Activated T-helper 1 cell treated with anti-CD3 and anti-CD28 coated beads, Interleukin-12 subunit alpha, Interleukin-12 subunit beta, Interleukin-2, Interleukin-4 antibody, amounts not matched to agents 30 ng/mL and 10 ng/mL and 1 ng/mL, durations not matched to agents 14 hours and 24 hours and 36 hours (primary cell): ENCODE results near the gene PSMB7. TPM values are rescaled to one million over a fixed set of nuclear protein-coding genes. Genes with fewer than 3 reads are reported as not detected.

ENCODE experiments used
- DNase-seq: peaks from one replicate; pipeline ENCODE4 v3.0.0; 2021; ENCODE audit warnings: low spot score
- H3K27ac Mint-ChIP-seq: one replicate; pipeline ENCODE4 v1.8.0; 2021; ENCODE audit warnings: mild to moderate bottlenecking, mixed read lengths
- H3K27me3 Mint-ChIP-seq: one replicate; pipeline ENCODE4 v1.8.0; 2022; ENCODE audit warnings: mild to moderate bottlenecking, moderate library complexity, mixed read lengths; ENCODE audit not compliant: insufficient read depth
- H3K36me3 Mint-ChIP-seq: one replicate; pipeline ENCODE4 v1.8.0; 2021; ENCODE audit warnings: low read depth, mixed read lengths
- H3K4me1 Mint-ChIP-seq: one replicate; pipeline ENCODE4 v1.8.0; 2021; ENCODE audit warnings: low read depth, mixed read lengths
- H3K4me3 Mint-ChIP-seq: one replicate; pipeline ENCODE4 v1.8.0; 2021; ENCODE audit warnings: mild to moderate bottlenecking, moderate library complexity, mixed read lengths
- H3K9me3 Mint-ChIP-seq: one replicate; pipeline ENCODE4 v1.8.0; 2021; ENCODE audit warnings: mixed read lengths
- intact Hi-C: fragments of 100-400 bp; cut with micrococcal nuclease; formaldehyde crosslinking; loops from one replicate; pipeline ENCODE4 v1.15.1; 2024
- total RNA-seq: library from RNA; stranded (reverse); gene quantifications from 2 replicates; pipeline ENCODE4 v1.2.3, GENCODE V29; 2022

The PSMB7 gene
- total RNA-seq, 1 donor from 2014 or later: 206 TPM

- Mint-ChIP-seq H3K4me1 (no peaks in the 10 kb centered on the region), H3K4me3 (no peak overlapping the region), H3K9me3 (no peaks in the 10 kb centered on the region), H3K27ac (no peak overlapping the region), H3K36me3 (no peaks in the 10 kb centered on the region), H3K27me3 (no peaks in the 10 kb centered on the region)
- no peak for DNase-seq
- intact Hi-C loops: no loop called here
These were observed 80.5 kb downstream of the PSMB7 start for GRCh38 chr9:124334568-124335319.

- Mint-ChIP-seq H3K36me3 (no peaks in the 10 kb centered on the region), H3K27ac (no peak overlapping the region), H3K9me3 (no peaks in the 10 kb centered on the region), H3K4me3 (no peak overlapping the region), H3K27me3 (no peaks in the 10 kb centered on the region), H3K4me1 (no peaks in the 10 kb centered on the region)
- DNase-seq: no peak
- intact Hi-C loops: no loop called here
These were observed 82.1 kb downstream of the PSMB7 start for GRCh38 chr9:124333203-124333579.

- no peak for DNase-seq
- H3K4me3 Mint-ChIP-seq: no peak overlapping the region
- no peaks in the 10 kb centered on the region for H3K4me1 Mint-ChIP-seq
- intact Hi-C loops: no loop called here
- no peaks in the 10 kb centered on the region for H3K27me3 Mint-ChIP-seq
- no peak overlapping the region for H3K27ac Mint-ChIP-seq
- H3K36me3 Mint-ChIP-seq: no peaks in the 10 kb centered on the region
- H3K9me3 Mint-ChIP-seq: no peaks in the 10 kb centered on the region
These were observed 82.7 kb downstream of the PSMB7 start for GRCh38 chr9:124332361-124333202.

GRCh38 chr9:124331580-124331979 is 83.7 kb downstream of the PSMB7 start:
- Mint-ChIP-seq H3K4me1 (no peaks in the 10 kb centered on the region), H3K4me3 (no peak overlapping the region), H3K9me3 (no peaks in the 10 kb centered on the region), H3K27ac (no peak overlapping the region), H3K27me3 (no peaks in the 10 kb centered on the region), H3K36me3 (no peaks in the 10 kb centered on the region)
- intact Hi-C loops: no loop called here
- no peak for DNase-seq

- no peaks in the 10 kb centered on the region for H3K9me3 Mint-ChIP-seq
- intact Hi-C loops: no loop called here
- no peaks in the 10 kb centered on the region for H3K36me3 Mint-ChIP-seq
- DNase-seq: no peak
- no peak overlapping the region for H3K4me3 Mint-ChIP-seq
- no peaks in the 10 kb centered on the region for H3K27me3 Mint-ChIP-seq
- H3K4me1 Mint-ChIP-seq: no peaks in the 10 kb centered on the region
- H3K27ac Mint-ChIP-seq: no peak overlapping the region
These were observed 85.1 kb downstream of the PSMB7 start for GRCh38 chr9:124330011-124330697.

- no peaks in the 10 kb centered on the region for H3K27me3 Mint-ChIP-seq
- no peaks in the 10 kb centered on the region for H3K9me3 Mint-ChIP-seq
- intact Hi-C loops: no loop called here
- no peak overlapping the region for H3K4me3 Mint-ChIP-seq
- no peak overlapping the region for H3K27ac Mint-ChIP-seq
- H3K4me1 Mint-ChIP-seq: no peaks in the 10 kb centered on the region
- H3K36me3 Mint-ChIP-seq: no peaks in the 10 kb centered on the region
- DNase-seq: no peak
These were observed 85.9 kb downstream of the PSMB7 start for GRCh38 chr9:124329206-124329792.

- intact Hi-C loops: no loop called here
These were observed 87.0 kb downstream of the PSMB7 start for GRCh38 chr9:124328285-124328684.

GRCh38 chr9:124327491-124327890 is 87.8 kb downstream of the PSMB7 start:
- Mint-ChIP-seq H3K27me3 (no peaks in the 10 kb centered on the region), H3K4me3 (no peak overlapping the region), H3K9me3 (no peaks in the 10 kb centered on the region), H3K36me3 (no peaks in the 10 kb centered on the region), H3K27ac (no peak overlapping the region), H3K4me1 (no peaks in the 10 kb centered on the region)
- intact Hi-C loops: no loop called here
- DNase-seq: no peak

More at GRCh38 chr9:124328285-124328684, 87.0 kb downstream of the PSMB7 start:
- H3K36me3 Mint-ChIP-seq: no peaks in the 10 kb centered on the region
- H3K27me3 Mint-ChIP-seq: no peaks in the 10 kb centered on the region
- H3K4me1 Mint-ChIP-seq: no peaks in the 10 kb centered on the region
- H3K9me3 Mint-ChIP-seq: no peaks in the 10 kb centered on the region
- no peak overlapping the region for H3K27ac Mint-ChIP-seq
- DNase-seq: no peak
- H3K4me3 Mint-ChIP-seq: no peak overlapping the region

- H3K27me3 Mint-ChIP-seq: no peaks in the 10 kb centered on the region
- H3K4me3 Mint-ChIP-seq: no peak overlapping the region
- no peak overlapping the region for H3K27ac Mint-ChIP-seq
- intact Hi-C loops: no loop called here
- H3K9me3 Mint-ChIP-seq: no peaks in the 10 kb centered on the region
- no peaks in the 10 kb centered on the region for H3K36me3 Mint-ChIP-seq
- no peak for DNase-seq
- H3K4me1 Mint-ChIP-seq: no peaks in the 10 kb centered on the region
These were observed 88.9 kb downstream of the PSMB7 start for GRCh38 chr9:124326378-124326777.

- no peaks in the 10 kb centered on the region for H3K27me3 Mint-ChIP-seq
- no peak for DNase-seq
- H3K4me1 Mint-ChIP-seq: no peaks in the 10 kb centered on the region
- H3K4me3 Mint-ChIP-seq: no peak overlapping the region
- intact Hi-C loops: no loop called here
- no peaks in the 10 kb centered on the region for H3K36me3 Mint-ChIP-seq
- H3K27ac Mint-ChIP-seq: no peak overlapping the region
- no peaks in the 10 kb centered on the region for H3K9me3 Mint-ChIP-seq
These were observed 89.4 kb downstream of the PSMB7 start for GRCh38 chr9:124325816-124326215.

- H3K4me3 Mint-ChIP-seq: no peak overlapping the region
- intact Hi-C loops: no loop called here
- no peak overlapping the region for H3K27ac Mint-ChIP-seq
- no peaks in the 10 kb centered on the region for H3K36me3 Mint-ChIP-seq
- no peak for DNase-seq
- peaks cover 2% of the 10 kb centered on the region for H3K27me3 Mint-ChIP-seq
- H3K4me1 Mint-ChIP-seq: no peaks in the 10 kb centered on the region
- no peaks in the 10 kb centered on the region for H3K9me3 Mint-ChIP-seq
These were observed 91.3 kb downstream of the PSMB7 start for GRCh38 chr9:124323904-124324303.

- Mint-ChIP-seq H3K4me1 (no peaks in the 10 kb centered on the region), H3K27ac (no peak overlapping the region), H3K27me3 (peaks cover 2% of the 10 kb centered on the region), H3K9me3 (no peaks in the 10 kb centered on the region), H3K36me3 (no peaks in the 10 kb centered on the region), H3K4me3 (no peak overlapping the region)
- no peak for DNase-seq
- intact Hi-C loops: no loop called here
These were observed 92.4 kb downstream of the PSMB7 start for GRCh38 chr9:124322618-124323432.
